Adrenal gland (tissue), 5 donors: ENCODE data around the gene OSBPL9.

Source experiments
- POLR2A ChIP-seq, 2 donors: fragments of 450-650 bp; IDR thresholded peaks; one replicate each; pipeline ENCODE4 v1.6.1; 2017; ENCODE audit warnings: antibody characterized with exemption in 2 of 2, mild to moderate bottlenecking in 2 of 2, moderate library complexity in 1 of 2
- TF ChIP-seq, protein P1 (sequence below), 6 experiments: fragments of 450-650 bp in 4 of 6; fragments of 200-600 bp in 2 of 6; sonication (generic) in 1 of 6; IDR thresholded peaks; 1 replicate in 5 of 6; 2 replicates in 1 of 6; pipeline versions ENCODE4 v1.5.1 to v1.8.0; 2016 to 2021; ENCODE audit warnings: antibody characterized with exemption in 6 of 6, mild to moderate bottlenecking in 2 of 6, moderate library complexity in 1 of 6
- donor health status: DM: no; HTN: no; CAD: no.

DNA sequence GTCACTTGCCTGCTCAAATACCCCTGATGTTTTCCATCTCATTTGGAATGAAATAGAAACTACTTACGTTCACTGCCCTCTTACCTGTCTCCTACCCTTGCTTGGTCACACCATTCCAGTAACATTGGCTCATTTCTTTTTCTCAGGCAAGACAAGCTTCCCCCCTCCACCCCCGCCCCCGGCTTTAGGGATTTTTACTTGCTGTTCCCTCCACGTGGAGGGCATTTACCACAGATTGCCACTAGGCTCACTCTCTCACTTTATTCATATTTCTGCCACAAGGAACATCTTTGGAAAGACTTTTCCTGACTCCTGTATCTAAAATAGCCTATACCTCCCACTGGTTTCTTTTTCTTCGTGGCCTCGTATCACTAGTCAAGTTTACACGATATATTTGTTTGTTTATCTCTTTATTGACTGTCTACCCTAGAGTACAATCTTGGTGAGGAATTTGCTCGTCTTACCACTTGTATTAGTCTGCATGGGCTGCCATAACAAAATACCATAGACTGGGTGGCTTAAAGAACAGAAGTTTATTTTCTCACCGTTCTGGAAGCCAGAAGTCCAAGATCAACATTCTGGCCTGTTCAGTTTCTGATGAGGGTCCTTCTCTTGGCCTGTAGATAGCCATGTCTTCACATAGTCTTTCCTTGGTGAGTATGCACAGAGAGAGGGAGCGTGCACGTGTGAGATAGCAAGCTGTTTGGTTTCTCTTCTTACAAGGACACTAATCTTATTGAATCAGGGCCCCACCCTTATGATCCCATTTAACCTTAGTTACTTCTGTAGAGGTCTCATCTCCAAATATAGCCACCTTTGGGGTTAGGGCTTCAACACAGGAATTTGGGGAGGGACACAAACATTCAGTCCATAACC is 135.4 kb downstream of the OSBPL9 start:
- TF ChIP-seq POLR2A (IDR thresholded peaks at IDR 0.05), result no peak
- TF ChIP-seq, protein P1, sequence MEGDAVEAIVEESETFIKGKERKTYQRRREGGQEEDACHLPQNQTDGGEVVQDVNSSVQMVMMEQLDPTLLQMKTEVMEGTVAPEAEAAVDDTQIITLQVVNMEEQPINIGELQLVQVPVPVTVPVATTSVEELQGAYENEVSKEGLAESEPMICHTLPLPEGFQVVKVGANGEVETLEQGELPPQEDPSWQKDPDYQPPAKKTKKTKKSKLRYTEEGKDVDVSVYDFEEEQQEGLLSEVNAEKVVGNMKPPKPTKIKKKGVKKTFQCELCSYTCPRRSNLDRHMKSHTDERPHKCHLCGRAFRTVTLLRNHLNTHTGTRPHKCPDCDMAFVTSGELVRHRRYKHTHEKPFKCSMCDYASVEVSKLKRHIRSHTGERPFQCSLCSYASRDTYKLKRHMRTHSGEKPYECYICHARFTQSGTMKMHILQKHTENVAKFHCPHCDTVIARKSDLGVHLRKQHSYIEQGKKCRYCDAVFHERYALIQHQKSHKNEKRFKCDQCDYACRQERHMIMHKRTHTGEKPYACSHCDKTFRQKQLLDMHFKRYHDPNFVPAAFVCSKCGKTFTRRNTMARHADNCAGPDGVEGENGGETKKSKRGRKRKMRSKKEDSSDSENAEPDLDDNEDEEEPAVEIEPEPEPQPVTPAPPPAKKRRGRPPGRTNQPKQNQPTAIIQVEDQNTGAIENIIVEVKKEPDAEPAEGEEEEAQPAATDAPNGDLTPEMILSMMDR (IDR thresholded peaks at IDR 0.05), result no peak
